HCT116 (cell line): ENCODE data around the gene RPS6KA1. TPM values are rescaled to one million over a fixed set of nuclear protein-coding genes. Genes with fewer than 3 reads are reported as not detected.

Source experiments
- ATAC-seq: fragments of 200-7000 bp; cut with Tn5 transposase; 2 replicates; pipeline ENCODE4 v1.9.1; 2020; ENCODE audit warnings: mild to moderate bottlenecking, moderate library complexity
- BruUV-seq: library from RNA; stranded (reverse); fragments of 400-500 nt; replicated peaks from 2 replicates; lab custom pipeline; 2021; lab: Mats Ljungman, UMichigan
- CTCF ChIA-PET: fragments of 300-600 bp; sonication (Branson Sonifier 250); formaldehyde crosslinking; loops from one replicate; lab custom pipeline; 2021; ENCODE audit warnings: antibody characterized with exemption; lab: Charles Lee
- POLR2A ChIA-PET: fragments of 300-600, 350-600 bp; sonication (Branson Sonifier 250); formaldehyde crosslinking; loops from one replicate; lab custom pipeline; 2021; ENCODE audit warnings: antibody characterized with exemption; lab: Charles Lee
- RAD21 ChIA-PET, 2 experiments: fragments of 300-600 bp; sonication (Branson Sonifier 250); formaldehyde crosslinking; loops; one replicate each; lab custom pipeline; 2023; ENCODE audit warnings: low total read pairs in 2 of 2; ENCODE audit not compliant: uncharacterized antibody in 2 of 2, unreplicated experiment in 2 of 2, low non-redundant PET in 1 of 2; lab: Charles Lee
- DNase-seq: peaks from one replicate; pipeline ENCODE4 v3.0.0-alpha.2; 2010; ENCODE audit warnings: low read depth, low spot score
- H2AFZ ChIP-seq: fragments of 200-600 bp; shearing (Covaris generic), sonication (generic); 2 replicates; pipeline ENCODE4 v1.6.1; 2017; ENCODE audit warnings: low read depth, mixed run types, mixed read lengths, antibody characterized with exemption, low read length; ENCODE audit not compliant: poor library complexity, severe bottlenecking
- H3K27ac ChIP-seq: 2 replicates; pipeline ENCODE4 v1.5.1; 2012; ENCODE audit warnings: low read depth, low read length
- H3K27me3 ChIP-seq: fragments of 200-600 bp; sonication (generic); 2 replicates; pipeline ENCODE4 v1.6.1; 2016; ENCODE audit warnings: mixed run types, low read length, mixed read lengths; ENCODE audit not compliant: insufficient read depth
- H3K36me3 ChIP-seq, 2 experiments: fragments of 200-500 bp in 1 of 2; fragments of 200-600 bp in 1 of 2; sonication (Bioruptor generic) in 1 of 2; sonication (generic) in 1 of 2; 2 replicates each; pipeline versions ENCODE4 v1.5.1 to v1.6.1; 2014 to 2016; ENCODE audit warnings: low read length in 2 of 2, inconsistent platforms in 1 of 2, mixed read lengths in 1 of 2, mixed run types in 1 of 2; ENCODE audit not compliant: insufficient read depth in 2 of 2, control insufficient read depth in 1 of 2
- H3K4me1 ChIP-seq, 2 experiments: fragments of 200-600 bp in 1 of 2; sonication (generic) in 1 of 2; 2 replicates each; pipeline versions ENCODE4 v1.5.1 to v1.6.1; 2012 to 2017; ENCODE audit warnings: low read length in 2 of 2, inconsistent platforms in 1 of 2, mild to moderate bottlenecking in 1 of 2, mixed read lengths in 1 of 2, mixed run types in 1 of 2, moderate library complexity in 1 of 2; ENCODE audit not compliant: insufficient read depth in 2 of 2, control insufficient read depth in 1 of 2
- H3K4me2 ChIP-seq: fragments of 200-600 bp; sonication (generic); 2 replicates; pipeline ENCODE4 v1.6.1; 2017; ENCODE audit warnings: mixed run types, low read length, mixed read lengths
- H3K4me3 ChIP-seq, 2 experiments: fragments of 200-600 bp in 1 of 2; sonication (generic) in 1 of 2; replicated peaks in 1 of 2; 2 replicates each; pipeline ENCODE4 v1.5.1; 2011 to 2016; ENCODE audit warnings: low read length in 2 of 2, control low read depth in 1 of 2, low read depth in 1 of 2, mild to moderate bottlenecking in 1 of 2, mixed read lengths in 1 of 2, mixed run types in 1 of 2
- H3K79me2 ChIP-seq: fragments of 200-600 bp; sonication (generic); 2 replicates; pipeline ENCODE4 v1.6.1; 2017; ENCODE audit warnings: mild to moderate bottlenecking, mixed run types, low read length, moderate library complexity, mixed read lengths; ENCODE audit not compliant: insufficient read depth
- H3K9ac ChIP-seq: fragments of 200-600 bp; sonication (generic); 2 replicates; pipeline ENCODE4 v1.6.1; 2016; ENCODE audit warnings: low read length, mixed read lengths
- H3K9me2 ChIP-seq: fragments of 200-600 bp; sonication (generic), shearing (Covaris generic); 2 replicates; pipeline ENCODE4 v1.6.1; 2017; ENCODE audit warnings: mixed run types, mild to moderate bottlenecking, moderate library complexity; ENCODE audit not compliant: insufficient read depth
- H3K9me3 ChIP-seq, 2 experiments: fragments of 200-500 bp in 1 of 2; fragments of 200-600 bp in 1 of 2; sonication (Bioruptor generic) in 1 of 2; sonication (generic) in 1 of 2; 2 replicates each; pipeline ENCODE4 v1.6.1; 2014 to 2017; ENCODE audit warnings: low read length in 2 of 2, mixed read lengths in 2 of 2, inconsistent platforms in 1 of 2, low read depth in 1 of 2, mild to moderate bottlenecking in 1 of 2, mixed run types in 1 of 2, moderate library complexity in 1 of 2; ENCODE audit not compliant: control insufficient read depth in 1 of 2, insufficient read depth in 1 of 2
- H4K20me1 ChIP-seq: fragments of 200-600 bp; sonication (generic), shearing (Covaris generic); 2 replicates; pipeline ENCODE4 v1.6.1; 2017; ENCODE audit warnings: mixed run types, mild to moderate bottlenecking, moderate library complexity; ENCODE audit not compliant: insufficient read depth
- CEBPB ChIP-seq: IDR thresholded peaks from 2 replicates; pipeline ENCODE4 v1.6.1; 2012; ENCODE audit warnings: low read depth
- EGR1 ChIP-seq: IDR thresholded peaks from 2 replicates; pipeline ENCODE4 v1.6.1; 2012; ENCODE audit warnings: low read depth
- EZH2 ChIP-seq: fragments of 200-600 bp; sonication (generic); IDR thresholded peaks from 2 replicates; pipeline ENCODE4 v1.6.1; 2017; ENCODE audit warnings: antibody characterized with exemption, mixed run types
- FOSL1 ChIP-seq: IDR thresholded peaks from 2 replicates; pipeline ENCODE4 v1.6.1; 2012; ENCODE audit warnings: low read depth
- JUND ChIP-seq: IDR thresholded peaks from 2 replicates; pipeline ENCODE4 v1.6.1; 2012
- POLR2A ChIP-seq: IDR thresholded peaks from 2 replicates; pipeline ENCODE4 v1.7.0; 2011; ENCODE audit warnings: borderline replicate concordance; ENCODE audit not compliant: insufficient read depth, insufficient read length; ENCODE audit errors: extremely low read depth
- POLR2AphosphoS5 ChIP-seq: IDR thresholded peaks from 2 replicates; pipeline ENCODE4 v1.6.1; 2011; ENCODE audit warnings: mild to moderate bottlenecking, low read depth, low read length, moderate library complexity
- RAD21 ChIP-seq: IDR thresholded peaks from 2 replicates; pipeline ENCODE4 v1.6.1; 2012; ENCODE audit warnings: low read depth, mild to moderate bottlenecking
- SIN3A ChIP-seq: IDR thresholded peaks from 2 replicates; pipeline ENCODE4 v1.6.1; 2012; ENCODE audit warnings: low read depth
- SP1 ChIP-seq: IDR thresholded peaks from 2 replicates; pipeline ENCODE4 v1.6.1; 2012; ENCODE audit warnings: low read depth
- SRF ChIP-seq: IDR thresholded peaks from 2 replicates; pipeline ENCODE4 v1.6.1; 2012; ENCODE audit warnings: low read depth
- YY1 ChIP-seq: IDR thresholded peaks from 2 replicates; pipeline ENCODE4 v1.6.1; 2011; ENCODE audit warnings: low read length, low read depth, moderate library complexity, mild to moderate bottlenecking; ENCODE audit not compliant: insufficient replicate concordance; ENCODE audit errors: extremely low read depth
- ZFX ChIP-seq: fragments of 450-650 bp; IDR thresholded peaks from 2 replicates; pipeline ENCODE4 v1.6.1; 2017
- ZNF274 ChIP-seq: fragments of 200-500 bp; sonication (Bioruptor generic); IDR thresholded peaks from 2 replicates; pipeline ENCODE4 v1.6.1; 2014; ENCODE audit warnings: mild to moderate bottlenecking, low read depth, low read length, inconsistent platforms
- intact Hi-C: fragments of 100-400 bp; cut with micrococcal nuclease; formaldehyde crosslinking; loops from 2 replicates; pipeline ENCODE4 v1.10.0; 2022
- total RNA-seq: library from RNA; stranded (reverse); gene quantifications from one replicate; pipeline ENCODE4 v1.2.1, GENCODE V29; 2021; ENCODE audit not compliant: unreplicated experiment
- TF ChIP-seq, protein P1 (sequence below): IDR thresholded peaks from 2 replicates; pipeline ENCODE4 v1.6.1; 2011; ENCODE audit warnings: mild to moderate bottlenecking, low read length, moderate library complexity; ENCODE audit not compliant: insufficient replicate concordance; ENCODE audit errors: extremely low read depth
- TF ChIP-seq, protein P2 (sequence below), 3 experiments: fragments of 200-600 bp in 1 of 3; sonication (generic) in 1 of 3; IDR thresholded peaks in 2 of 3; conservative IDR thresholded peaks in 1 of 3; 2 replicates each; pipeline ENCODE4 v1.5.1; 2012 to 2017; ENCODE audit warnings: low read depth in 2 of 3, low read length in 2 of 3, antibody characterized with exemption in 1 of 3, borderline replicate concordance in 1 of 3, control low read depth in 1 of 3, mild to moderate bottlenecking in 1 of 3, mixed read lengths in 1 of 3, mixed run types in 1 of 3, moderate library complexity in 1 of 3; ENCODE audit not compliant: insufficient read depth in 1 of 3
- TF ChIP-seq, protein P3 (sequence below): IDR thresholded peaks from 2 replicates; pipeline ENCODE4 v1.6.1; 2012

RPS6KA1 gene
- total RNA-seq, 1 experiment from 2014 or later, result 47.0 TPM

DNA sequence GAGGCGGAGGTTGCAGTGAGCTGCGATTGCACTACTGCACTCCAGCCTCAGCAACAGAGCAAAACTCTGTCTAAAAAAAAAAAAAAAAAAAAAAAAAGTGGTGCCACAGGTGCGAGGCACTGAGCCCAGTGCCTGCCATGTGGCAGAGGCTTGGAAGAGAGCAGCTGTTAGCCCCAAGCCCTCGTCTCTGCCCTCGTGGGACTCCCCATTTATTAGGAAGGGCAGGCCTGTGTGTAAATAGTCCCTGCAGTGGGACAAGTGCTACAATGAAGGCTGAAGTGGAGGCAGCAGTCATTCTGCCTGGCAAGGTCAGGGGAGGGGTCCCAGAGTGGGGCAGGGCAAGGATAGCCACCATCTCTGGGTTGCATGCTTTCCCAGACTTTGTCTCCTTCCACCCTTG, 6.5 kb downstream of the RPS6KA1 start (continued):
- TF ChIP-seq CEBPB (no peak), POLR2A (no peak), FOSL1 (no peak)
- TF ChIP-seq, protein P1, sequence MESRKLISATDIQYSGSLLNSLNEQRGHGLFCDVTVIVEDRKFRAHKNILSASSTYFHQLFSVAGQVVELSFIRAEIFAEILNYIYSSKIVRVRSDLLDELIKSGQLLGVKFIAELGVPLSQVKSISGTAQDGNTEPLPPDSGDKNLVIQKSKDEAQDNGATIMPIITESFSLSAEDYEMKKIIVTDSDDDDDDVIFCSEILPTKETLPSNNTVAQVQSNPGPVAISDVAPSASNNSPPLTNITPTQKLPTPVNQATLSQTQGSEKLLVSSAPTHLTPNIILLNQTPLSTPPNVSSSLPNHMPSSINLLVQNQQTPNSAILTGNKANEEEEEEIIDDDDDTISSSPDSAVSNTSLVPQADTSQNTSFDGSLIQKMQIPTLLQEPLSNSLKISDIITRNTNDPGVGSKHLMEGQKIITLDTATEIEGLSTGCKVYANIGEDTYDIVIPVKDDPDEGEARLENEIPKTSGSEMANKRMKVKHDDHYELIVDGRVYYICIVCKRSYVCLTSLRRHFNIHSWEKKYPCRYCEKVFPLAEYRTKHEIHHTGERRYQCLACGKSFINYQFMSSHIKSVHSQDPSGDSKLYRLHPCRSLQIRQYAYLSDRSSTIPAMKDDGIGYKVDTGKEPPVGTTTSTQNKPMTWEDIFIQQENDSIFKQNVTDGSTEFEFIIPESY, result no peak
- TF ChIP-seq, protein P2, sequence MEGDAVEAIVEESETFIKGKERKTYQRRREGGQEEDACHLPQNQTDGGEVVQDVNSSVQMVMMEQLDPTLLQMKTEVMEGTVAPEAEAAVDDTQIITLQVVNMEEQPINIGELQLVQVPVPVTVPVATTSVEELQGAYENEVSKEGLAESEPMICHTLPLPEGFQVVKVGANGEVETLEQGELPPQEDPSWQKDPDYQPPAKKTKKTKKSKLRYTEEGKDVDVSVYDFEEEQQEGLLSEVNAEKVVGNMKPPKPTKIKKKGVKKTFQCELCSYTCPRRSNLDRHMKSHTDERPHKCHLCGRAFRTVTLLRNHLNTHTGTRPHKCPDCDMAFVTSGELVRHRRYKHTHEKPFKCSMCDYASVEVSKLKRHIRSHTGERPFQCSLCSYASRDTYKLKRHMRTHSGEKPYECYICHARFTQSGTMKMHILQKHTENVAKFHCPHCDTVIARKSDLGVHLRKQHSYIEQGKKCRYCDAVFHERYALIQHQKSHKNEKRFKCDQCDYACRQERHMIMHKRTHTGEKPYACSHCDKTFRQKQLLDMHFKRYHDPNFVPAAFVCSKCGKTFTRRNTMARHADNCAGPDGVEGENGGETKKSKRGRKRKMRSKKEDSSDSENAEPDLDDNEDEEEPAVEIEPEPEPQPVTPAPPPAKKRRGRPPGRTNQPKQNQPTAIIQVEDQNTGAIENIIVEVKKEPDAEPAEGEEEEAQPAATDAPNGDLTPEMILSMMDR (IDR thresholded peaks at IDR 0.05 in 2 of 3, conservative IDR thresholded peaks at IDR 0.05 in 1 of 3; ENCODE audit: borderline replicate concordance in 1 of 3, insufficient read depth in 1 of 3, low read depth in 2 of 3, low read length in 2 of 3), result no peak

DNA sequence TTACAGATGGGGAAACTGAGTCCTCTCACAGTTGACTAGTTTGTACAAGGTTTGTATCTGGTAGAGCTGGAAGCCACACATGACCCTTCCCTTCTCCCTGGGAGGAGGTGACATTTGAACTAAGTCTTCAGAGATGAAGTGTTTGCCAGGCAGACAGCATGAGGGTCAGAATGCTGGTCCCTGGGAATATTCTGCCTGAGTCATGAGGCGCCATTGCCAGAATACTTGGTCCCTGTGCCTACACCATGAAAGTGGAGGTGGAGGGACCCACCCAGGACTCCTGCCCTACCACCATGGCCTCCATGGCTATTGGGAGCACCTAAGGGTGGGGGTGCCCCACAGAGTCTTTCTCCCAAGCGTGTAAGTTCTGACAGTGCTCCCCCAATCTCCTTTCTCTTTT, 7.0 kb downstream of the RPS6KA1 start:
- Histone ChIP-seq H4K20me1 (no peaks in the 10 kb centered on the region; the same call in 1 of the 2 replicates), H3K9me2 (no peaks in the 10 kb centered on the region), H3K4me1 (peaks cover 6 to 9% of the 10 kb centered on the region in 2 experiments), H3K9me3 (no peaks in the 10 kb centered on the region), H3K4me2 (no peak overlapping the region), H3K4me3 (no peak overlapping the region), H3K27me3 (no peaks in the 10 kb centered on the region), H3K27ac (no peak overlapping the region), H3K36me3 (peaks cover 3 to 8% of the 10 kb centered on the region in 2 experiments; a peak in 1 of 4 replicates), H3K9ac (no peak overlapping the region), H2AFZ (no peak overlapping the region), H3K79me2 (peaks cover 37% of the 10 kb centered on the region)
- no TSS peak for BruUV-seq
- intact Hi-C loops, result no loop called here
- DNase-seq (no peak), ATAC-seq (no peak)
- ChIA-PET CTCF (no interaction called here), POLR2A (no interaction called here), RAD21 (no interaction called here)
- TF ChIP-seq JUND (no peak), EGR1 (no peak), YY1 (no peak), RAD21 (no peak), CEBPB (no peak), ZNF274 (no peak), ZFX (no peak), SP1 (no peak), SRF (no peak), POLR2AphosphoS5 (no peak), SIN3A (no peak), EZH2 (no peak)
- TF ChIP-seq, protein P1, result no peak
- TF ChIP-seq, protein P3, sequence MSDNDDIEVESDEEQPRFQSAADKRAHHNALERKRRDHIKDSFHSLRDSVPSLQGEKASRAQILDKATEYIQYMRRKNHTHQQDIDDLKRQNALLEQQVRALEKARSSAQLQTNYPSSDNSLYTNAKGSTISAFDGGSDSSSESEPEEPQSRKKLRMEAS, result no peak
